Measurements from ENCODE around the gene MLXIP. TPM values are rescaled to one million over a fixed set of nuclear protein-coding genes. Genes with fewer than 3 reads are reported as not detected.

MLXIP gene
- total and polyA plus RNA-seq, 9 of the 15 experiments (the other 6 are each of a cell fraction or from before 2014, with no cell fraction given) = 2.2 to 66.3 (median 18.1) TPM

GRCh38 chr12:122093098-122093883 lies 14.7 kb downstream of the MLXIP start (continued):
- TF ChIP-seq USF1 (CRISPR knock-in tag; IDR thresholded peaks at IDR 0.05) (peak; percentile 4; the same call in 1 of the 2 replicates), ZNF354B (CRISPR knock-in tag; IDR thresholded peaks at IDR 0.05) (no peak), KLF13 (tag; IDR thresholded peaks at IDR 0.05; ENCODE audit: borderline replicate concordance, low read depth) (no peak), MEF2D (tag; conservative IDR thresholded peaks at IDR 0.05; ENCODE audit: low read depth) (no peak), TSC22D4 (tag; IDR thresholded peaks at IDR 0.05) (no peak), LARP7 (IDR thresholded peaks at IDR 0.05) (0 out of 2 replicates have a peak, but pooled peaks have one; percentile 6), POLR2G (IDR thresholded peaks at IDR 0.05; ENCODE audit: low read depth, low read length) (peak; percentile 32; the same call in 1 of the 2 replicates), MLLT1 (IDR thresholded peaks at IDR 0.05) (peak; percentile 7 to 11; a peak in 1 of 4 replicates)
- TF ChIP-seq, protein P1, sequence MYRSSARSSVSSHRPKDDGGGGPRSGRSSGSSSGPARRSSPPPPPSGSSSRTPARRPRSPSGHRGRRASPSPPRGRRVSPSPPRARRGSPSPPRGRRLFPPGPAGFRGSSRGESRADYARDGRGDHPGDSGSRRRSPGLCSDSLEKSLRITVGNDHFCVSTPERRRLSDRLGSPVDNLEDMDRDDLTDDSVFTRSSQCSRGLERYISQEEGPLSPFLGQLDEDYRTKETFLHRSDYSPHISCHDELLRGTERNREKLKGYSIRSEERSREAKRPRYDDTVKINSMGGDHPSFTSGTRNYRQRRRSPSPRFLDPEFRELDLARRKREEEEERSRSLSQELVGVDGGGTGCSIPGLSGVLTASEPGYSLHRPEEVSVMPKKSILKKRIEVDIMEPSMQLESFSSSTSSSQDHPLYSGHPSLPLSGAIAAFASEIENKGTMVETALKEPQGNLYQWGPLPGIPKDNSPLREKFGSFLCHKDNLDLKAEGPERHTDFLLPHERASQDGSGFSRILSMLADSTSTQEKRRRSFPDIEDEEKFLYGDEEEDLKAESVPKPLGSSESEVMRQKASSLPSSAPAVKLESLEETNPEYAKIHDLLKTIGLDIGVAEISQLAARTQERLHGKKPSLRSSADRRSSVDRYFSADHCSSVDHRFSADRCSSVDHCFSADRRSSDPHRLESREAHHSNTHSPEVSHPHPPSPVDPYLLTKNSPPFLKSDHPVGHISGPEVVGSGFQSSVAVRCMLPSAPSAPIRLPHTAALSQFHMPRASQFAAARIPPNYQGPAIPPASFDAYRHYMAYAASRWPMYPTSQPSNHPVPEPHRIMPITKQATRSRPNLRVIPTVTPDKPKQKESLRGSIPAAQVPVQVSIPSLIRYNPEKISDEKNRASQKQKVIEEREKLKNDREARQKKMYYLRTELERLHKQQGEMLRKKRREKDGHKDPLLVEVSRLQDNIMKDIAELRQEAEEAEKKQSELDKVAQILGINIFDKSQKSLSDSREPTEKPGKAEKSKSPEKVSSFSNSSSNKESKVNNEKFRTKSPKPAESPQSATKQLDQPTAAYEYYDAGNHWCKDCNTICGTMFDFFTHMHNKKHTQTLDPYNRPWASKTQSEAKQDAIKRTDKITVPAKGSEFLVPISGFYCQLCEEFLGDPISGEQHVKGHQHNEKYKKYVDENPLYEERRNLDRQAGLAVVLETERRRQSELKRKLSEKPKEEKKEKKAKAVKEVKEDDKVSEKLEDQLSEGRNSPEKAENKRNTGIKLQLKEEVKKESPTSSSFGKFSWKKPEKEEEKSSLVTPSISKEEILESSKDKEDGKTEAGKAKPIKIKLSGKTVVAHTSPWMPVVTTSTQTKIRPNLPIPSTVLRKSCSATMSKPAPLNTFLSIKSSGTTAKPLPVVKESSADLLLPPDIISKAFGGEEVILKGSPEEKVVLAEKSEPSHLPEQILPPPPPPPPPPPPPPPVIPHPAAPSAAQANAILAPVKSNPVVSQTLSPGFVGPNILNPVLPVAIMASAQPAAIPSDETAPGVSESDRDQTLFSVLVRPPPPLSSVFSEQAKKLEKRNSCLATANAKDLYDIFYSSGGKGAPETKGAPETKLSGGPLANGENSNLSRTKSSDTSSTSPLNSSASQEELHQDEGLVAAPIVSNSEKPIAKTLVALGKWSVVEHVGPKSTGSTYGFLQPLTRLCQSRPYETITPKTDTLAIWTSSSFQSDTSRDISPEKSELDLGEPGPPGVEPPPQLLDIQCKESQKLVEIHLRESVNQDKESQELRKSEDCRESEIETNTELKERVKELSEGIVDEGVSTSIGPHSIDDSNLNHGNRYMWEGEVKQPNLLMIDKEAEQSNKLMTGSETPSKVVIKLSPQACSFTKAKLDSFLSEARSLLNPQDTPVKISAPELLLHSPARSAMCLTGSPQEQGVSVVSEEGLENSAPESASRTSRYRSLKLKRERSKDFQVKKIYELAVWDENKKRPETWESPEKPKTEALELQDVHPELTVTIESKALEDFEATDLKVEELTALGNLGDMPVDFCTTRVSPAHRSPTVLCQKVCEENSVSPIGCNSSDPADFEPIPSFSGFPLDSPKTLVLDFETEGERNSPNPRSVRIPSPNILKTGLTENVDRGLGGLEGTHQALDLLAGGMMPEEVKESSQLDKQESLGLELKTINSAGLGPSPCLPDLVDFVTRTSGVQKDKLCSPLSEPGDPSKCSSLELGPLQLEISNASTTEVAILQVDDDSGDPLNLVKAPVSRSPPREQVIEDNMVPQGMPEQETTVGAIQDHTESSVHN (IDR thresholded peaks at IDR 0.05; ENCODE audit: borderline replicate concordance in 1 of 2, low read depth in 1 of 2) = no peak
- TF ChIP-seq, protein P2, sequence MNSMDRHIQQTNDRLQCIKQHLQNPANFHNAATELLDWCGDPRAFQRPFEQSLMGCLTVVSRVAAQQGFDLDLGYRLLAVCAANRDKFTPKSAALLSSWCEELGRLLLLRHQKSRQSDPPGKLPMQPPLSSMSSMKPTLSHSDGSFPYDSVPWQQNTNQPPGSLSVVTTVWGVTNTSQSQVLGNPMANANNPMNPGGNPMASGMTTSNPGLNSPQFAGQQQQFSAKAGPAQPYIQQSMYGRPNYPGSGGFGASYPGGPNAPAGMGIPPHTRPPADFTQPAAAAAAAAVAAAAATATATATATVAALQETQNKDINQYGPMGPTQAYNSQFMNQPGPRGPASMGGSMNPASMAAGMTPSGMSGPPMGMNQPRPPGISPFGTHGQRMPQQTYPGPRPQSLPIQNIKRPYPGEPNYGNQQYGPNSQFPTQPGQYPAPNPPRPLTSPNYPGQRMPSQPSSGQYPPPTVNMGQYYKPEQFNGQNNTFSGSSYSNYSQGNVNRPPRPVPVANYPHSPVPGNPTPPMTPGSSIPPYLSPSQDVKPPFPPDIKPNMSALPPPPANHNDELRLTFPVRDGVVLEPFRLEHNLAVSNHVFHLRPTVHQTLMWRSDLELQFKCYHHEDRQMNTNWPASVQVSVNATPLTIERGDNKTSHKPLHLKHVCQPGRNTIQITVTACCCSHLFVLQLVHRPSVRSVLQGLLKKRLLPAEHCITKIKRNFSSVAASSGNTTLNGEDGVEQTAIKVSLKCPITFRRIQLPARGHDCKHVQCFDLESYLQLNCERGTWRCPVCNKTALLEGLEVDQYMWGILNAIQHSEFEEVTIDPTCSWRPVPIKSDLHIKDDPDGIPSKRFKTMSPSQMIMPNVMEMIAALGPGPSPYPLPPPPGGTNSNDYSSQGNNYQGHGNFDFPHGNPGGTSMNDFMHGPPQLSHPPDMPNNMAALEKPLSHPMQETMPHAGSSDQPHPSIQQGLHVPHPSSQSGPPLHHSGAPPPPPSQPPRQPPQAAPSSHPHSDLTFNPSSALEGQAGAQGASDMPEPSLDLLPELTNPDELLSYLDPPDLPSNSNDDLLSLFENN (IDR thresholded peaks at IDR 0.05; ENCODE audit: low read depth in 2 of 2, low read length in 2 of 2) = no peak
- TF ChIP-seq, protein P3, sequence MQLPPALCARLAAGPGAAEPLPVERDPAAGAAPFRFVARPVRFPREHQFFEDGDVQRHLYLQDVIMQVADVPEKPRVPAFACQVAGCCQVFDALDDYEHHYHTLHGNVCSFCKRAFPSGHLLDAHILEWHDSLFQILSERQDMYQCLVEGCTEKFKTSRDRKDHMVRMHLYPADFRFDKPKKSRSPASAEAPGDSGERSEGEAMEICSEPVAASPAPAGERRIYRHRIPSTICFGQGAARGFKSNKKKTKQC (CRISPR knock-in tag; IDR thresholded peaks at IDR 0.05) = 0 out of 2 replicates have a peak, but pooled peaks have one; percentile 44

Measured in K562 (cell line).